ENCODE results near the gene ZPR1. TPM values are rescaled to one million over a fixed set of nuclear protein-coding genes. Genes with fewer than 3 reads are reported as not detected.
"Not testable (repeated sequence)": the region's sequence is repeated elsewhere in the genome, so short reads cannot be mapped to it uniquely, and the experiment has no call there.

The ZPR1 gene
- total RNA-seq, 1 donor from 2014 or later, result 25.5 TPM

GRCh38 chr11:116762132-116762531 lies 25.7 kb downstream of the ZPR1 start:
- DNase-seq (ENCODE audit: low spot score), result no peak

- not testable (repeated sequence) for DNase-seq (ENCODE audit: low spot score)
These were observed 31.8 kb downstream of the ZPR1 start for GRCh38 chr11:116756044-116756443.

GRCh38 chr11:116750070-116750718 lies 37.6 kb downstream of the ZPR1 start:
- DNase-seq (ENCODE audit: low spot score), result no peak

GRCh38 chr11:116742104-116742503 lies 45.7 kb downstream of the ZPR1 start:
- DNase-seq (ENCODE audit: low spot score), result no peak

- DNase-seq (ENCODE audit: low spot score), result no peak
These were observed 47.1 kb downstream of the ZPR1 start for GRCh38 chr11:116740741-116741140.

- no peak for DNase-seq (ENCODE audit: low spot score)
These were observed 48.8 kb downstream of the ZPR1 start for GRCh38 chr11:116738975-116739374.

GRCh38 chr11:116736763-116737162 lies 51.1 kb downstream of the ZPR1 start:
- DNase-seq (ENCODE audit: low spot score), result no peak

- DNase-seq (ENCODE audit: low spot score), result no peak
These were observed 53.8 kb downstream of the ZPR1 start for GRCh38 chr11:116733969-116734508.

- DNase-seq (ENCODE audit: low spot score), result no peak
These were observed 54.6 kb downstream of the ZPR1 start for GRCh38 chr11:116733043-116733755.

GRCh38 chr11:116732271-116733042 lies 55.4 kb downstream of the ZPR1 start:
- peak; percentile 64 for DNase-seq (ENCODE audit: low spot score)

- DNase-seq (ENCODE audit: low spot score), result no peak
These were observed 56.0 kb downstream of the ZPR1 start for GRCh38 chr11:116731821-116732220.

GRCh38 chr11:116731097-116731761 lies 56.6 kb downstream of the ZPR1 start:
- DNase-seq (ENCODE audit: low spot score), result peak; percentile 28

GRCh38 chr11:116730601-116731000 lies 57.2 kb downstream of the ZPR1 start:
- DNase-seq (ENCODE audit: low spot score), result no peak

- no peak for DNase-seq (ENCODE audit: low spot score)
These were observed 57.6 kb downstream of the ZPR1 start for GRCh38 chr11:116730241-116730561.

GRCh38 chr11:116729501-116730240 lies 58.2 kb downstream of the ZPR1 start:
- no peak for DNase-seq (ENCODE audit: low spot score)

- DNase-seq (ENCODE audit: low spot score), result no peak
These were observed 59.8 kb downstream of the ZPR1 start for GRCh38 chr11:116727990-116728389.

GRCh38 chr11:116725434-116726221 lies 62.2 kb downstream of the ZPR1 start:
- peak; percentile 33 for DNase-seq (ENCODE audit: low spot score)

GRCh38 chr11:116724813-116725212 lies 63.0 kb downstream of the ZPR1 start:
- DNase-seq (ENCODE audit: low spot score), result no peak

Data from umbilical cord (tissue), 2 donors.